Activated CD8-positive, alpha-beta T cell treated with anti-CD3 and anti-CD28 coated beads for 36 hours (primary cell): ENCODE data around the gene BIRC5. TPM values are rescaled to one million over a fixed set of nuclear protein-coding genes. Genes with fewer than 3 reads are reported as not detected.

Experiments
- ATAC-seq: fragments of 200-7000 bp; cut with Tn5 transposase; one replicate; pipeline ENCODE4 v1.10.0; 2021; ENCODE audit warnings: mild to moderate bottlenecking, moderate library complexity
- CTCF ChIA-PET: fragments of 350-600 bp; sonication (Branson Sonifier 250); formaldehyde crosslinking; loops from one replicate; lab custom pipeline; 2021; ENCODE audit warnings: antibody characterized with exemption; lab: Charles Lee
- POLR2A ChIA-PET: fragments of 350-600 bp; sonication (Branson Sonifier 250); formaldehyde crosslinking; loops from one replicate; lab custom pipeline; 2021; ENCODE audit warnings: antibody characterized with exemption; lab: Charles Lee
- DNase-seq: peaks from one replicate; pipeline ENCODE4 v3.0.0-alpha.2; 2020
- H3K27ac Mint-ChIP-seq: one replicate; pipeline ENCODE4 v1.8.0; 2021; ENCODE audit warnings: mild to moderate bottlenecking, mixed read lengths
- H3K27me3 Mint-ChIP-seq: one replicate; pipeline ENCODE4 v1.8.0; 2021; ENCODE audit warnings: mixed read lengths
- H3K36me3 Mint-ChIP-seq: one replicate; pipeline ENCODE4 v1.8.0; 2021; ENCODE audit warnings: low read depth, mixed read lengths
- H3K4me1 Mint-ChIP-seq: one replicate; pipeline ENCODE4 v1.8.0; 2021; ENCODE audit warnings: low read depth, mixed read lengths
- H3K4me3 Mint-ChIP-seq: one replicate; pipeline ENCODE4 v1.8.0; 2021; ENCODE audit warnings: mild to moderate bottlenecking, moderate library complexity, mixed read lengths
- H3K9me3 Mint-ChIP-seq: one replicate; pipeline ENCODE4 v1.8.0; 2021; ENCODE audit warnings: mixed read lengths
- intact Hi-C: fragments of 100-400 bp; cut with micrococcal nuclease; formaldehyde crosslinking; loops from one replicate; pipeline ENCODE4 v1.10.0; 2022
- total RNA-seq, 2 experiments: library from RNA; stranded (reverse); gene quantifications; one replicate each; pipeline ENCODE4 v1.2.3, GENCODE V29; 2021
- TF ChIP-seq, protein P1 (sequence below): fragments of 200-600 bp; IDR thresholded peaks from one replicate; pipeline ENCODE4 v1.8.0; 2022; ENCODE audit warnings: antibody characterized with exemption, mild to moderate bottlenecking

Gene BIRC5
- total RNA-seq, 2 experiments from 2014 or later = 90.6 to 93.7 TPM

DNA sequence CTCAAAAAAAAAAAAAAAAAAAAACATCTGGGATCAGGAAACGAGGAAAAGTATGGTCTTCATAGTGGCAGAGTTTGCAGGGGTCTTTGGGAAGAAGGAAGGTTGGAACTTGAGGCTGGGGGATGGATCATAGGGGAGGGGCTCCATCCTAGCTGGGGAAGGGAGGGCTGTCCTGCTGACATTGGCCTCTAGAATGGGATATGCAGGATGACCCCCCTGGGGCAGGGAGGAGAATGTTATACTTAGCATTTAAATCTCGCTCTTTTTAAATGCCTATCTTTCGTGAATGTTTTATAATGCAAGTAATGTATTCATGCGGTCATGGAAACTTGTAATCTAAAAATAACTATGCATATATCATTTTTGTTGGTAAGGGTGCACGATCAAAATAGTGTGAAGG, 50.5 kb downstream of the BIRC5 start:
- TF ChIP-seq, protein P1, sequence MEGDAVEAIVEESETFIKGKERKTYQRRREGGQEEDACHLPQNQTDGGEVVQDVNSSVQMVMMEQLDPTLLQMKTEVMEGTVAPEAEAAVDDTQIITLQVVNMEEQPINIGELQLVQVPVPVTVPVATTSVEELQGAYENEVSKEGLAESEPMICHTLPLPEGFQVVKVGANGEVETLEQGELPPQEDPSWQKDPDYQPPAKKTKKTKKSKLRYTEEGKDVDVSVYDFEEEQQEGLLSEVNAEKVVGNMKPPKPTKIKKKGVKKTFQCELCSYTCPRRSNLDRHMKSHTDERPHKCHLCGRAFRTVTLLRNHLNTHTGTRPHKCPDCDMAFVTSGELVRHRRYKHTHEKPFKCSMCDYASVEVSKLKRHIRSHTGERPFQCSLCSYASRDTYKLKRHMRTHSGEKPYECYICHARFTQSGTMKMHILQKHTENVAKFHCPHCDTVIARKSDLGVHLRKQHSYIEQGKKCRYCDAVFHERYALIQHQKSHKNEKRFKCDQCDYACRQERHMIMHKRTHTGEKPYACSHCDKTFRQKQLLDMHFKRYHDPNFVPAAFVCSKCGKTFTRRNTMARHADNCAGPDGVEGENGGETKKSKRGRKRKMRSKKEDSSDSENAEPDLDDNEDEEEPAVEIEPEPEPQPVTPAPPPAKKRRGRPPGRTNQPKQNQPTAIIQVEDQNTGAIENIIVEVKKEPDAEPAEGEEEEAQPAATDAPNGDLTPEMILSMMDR = no peak
- Mint-ChIP-seq H3K4me1 (peaks cover 20% of the 10 kb centered on the region), H3K27me3 (no peaks in the 10 kb centered on the region), H3K27ac (peak overlapping the region; percentile 10), H3K4me3 (no peak overlapping the region), H3K36me3 (no peaks in the 10 kb centered on the region), H3K9me3 (no peaks in the 10 kb centered on the region)
- no peak for ATAC-seq
- ChIA-PET POLR2A (interaction anchor here (0.6 kb wide), 1 partner anchor 115 kb away, joined by 3 read pairs; no protein-coding TSS in a partner anchor), CTCF (no interaction called here)
- DNase-seq = no peak
- intact Hi-C loops = no loop called here

DNA sequence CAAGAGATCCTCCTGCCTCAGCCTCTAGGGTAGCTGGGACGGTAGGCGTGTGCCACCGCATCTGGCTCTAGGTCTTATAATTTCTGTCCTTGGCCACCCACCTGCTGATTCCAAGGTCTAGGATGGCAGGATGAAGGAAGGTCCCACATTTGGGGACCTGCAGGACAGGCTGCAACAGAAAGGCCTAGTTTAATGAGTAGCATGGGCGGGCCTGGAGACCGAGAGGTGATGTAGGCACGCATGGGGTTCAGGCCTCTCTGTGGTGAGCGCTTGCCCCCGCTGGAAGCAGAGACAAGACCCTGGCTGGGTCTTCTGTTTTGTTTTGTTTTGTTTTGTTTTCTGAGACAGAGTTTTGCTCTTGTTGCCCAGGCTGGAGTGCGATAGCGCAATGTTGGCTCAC, 51.1 kb downstream of the BIRC5 start:
- ChIA-PET POLR2A (no interaction called here), CTCF (no interaction called here)
- TF ChIP-seq, protein P1 = no peak
- DNase-seq (no peak), ATAC-seq (no peak)
- no peaks in the 10 kb centered on the region for H3K27me3 Mint-ChIP-seq
- H3K27ac Mint-ChIP-seq = no peak overlapping the region
- no peaks in the 10 kb centered on the region for H3K36me3 Mint-ChIP-seq
- intact Hi-C loops = no loop called here
- H3K9me3 Mint-ChIP-seq = no peaks in the 10 kb centered on the region
- no peak overlapping the region for H3K4me3 Mint-ChIP-seq
- peaks cover 15% of the 10 kb centered on the region for H3K4me1 Mint-ChIP-seq

DNA sequence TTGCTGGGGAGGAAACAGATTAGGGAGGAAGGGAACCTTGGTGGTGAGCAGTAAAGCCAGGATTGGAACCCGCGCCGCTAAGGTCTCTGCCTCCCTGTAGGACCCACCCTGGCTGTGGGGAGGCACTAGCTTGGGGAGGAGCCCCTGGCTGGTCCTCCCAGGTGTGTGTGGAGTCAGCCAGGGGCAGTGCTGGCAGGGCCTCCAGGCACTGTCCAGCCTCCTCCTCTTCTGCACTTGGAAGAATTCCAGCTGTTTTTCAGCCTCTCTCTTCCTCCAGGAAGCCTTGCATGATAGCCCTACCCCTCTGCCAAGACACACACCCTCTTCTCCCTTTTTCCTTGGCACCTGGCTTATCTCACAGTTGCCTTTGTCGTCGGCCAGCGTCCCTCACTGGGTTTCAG, 52.2 kb downstream of the BIRC5 start:
- DNase-seq (no peak), ATAC-seq (no peak)
- intact Hi-C loops = no loop called here
- TF ChIP-seq, protein P1 = no peak
- Mint-ChIP-seq H3K9me3 (no peaks in the 10 kb centered on the region), H3K4me3 (no peak overlapping the region), H3K4me1 (peaks cover 15% of the 10 kb centered on the region), H3K27ac (no peak overlapping the region), H3K36me3 (no peaks in the 10 kb centered on the region), H3K27me3 (no peaks in the 10 kb centered on the region)
- ChIA-PET CTCF (no interaction called here), POLR2A (interaction anchor here (0.6 to 1.6 kb wide), 2 partner anchors 10 to 354 kb away, joined by 3 to 10 read pairs; no protein-coding TSS in a partner anchor)

DNA sequence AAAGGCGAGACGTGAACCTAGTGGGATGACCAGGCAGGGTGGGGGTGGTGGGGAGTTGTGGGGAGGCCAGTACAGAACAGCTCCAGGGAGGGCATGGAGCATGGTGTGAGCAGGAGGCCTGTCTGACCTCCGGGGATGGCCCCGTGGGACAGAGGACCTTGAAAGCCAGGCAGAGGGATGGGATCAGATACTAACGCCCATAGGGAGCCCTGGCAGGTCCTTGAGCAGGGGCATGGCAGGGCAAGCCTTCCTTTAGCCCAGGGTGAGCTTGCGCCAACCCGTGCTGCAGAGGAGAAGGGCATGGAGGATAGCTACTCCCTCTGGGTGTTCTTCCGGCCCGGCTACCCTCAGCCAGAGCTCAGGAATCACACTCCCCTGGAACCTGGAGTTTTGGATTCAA, 52.7 kb downstream of the BIRC5 start:
- H3K4me1 Mint-ChIP-seq = peaks cover 18% of the 10 kb centered on the region
- no peaks in the 10 kb centered on the region for H3K36me3 Mint-ChIP-seq
- no peaks in the 10 kb centered on the region for H3K9me3 Mint-ChIP-seq
- intact Hi-C loops = no loop called here
- H3K4me3 Mint-ChIP-seq = no peak overlapping the region
- ATAC-seq (no peak), DNase-seq (no peak)
- TF ChIP-seq, protein P1 = no peak
- CTCF ChIA-PET = no interaction called here
- H3K27me3 Mint-ChIP-seq = no peaks in the 10 kb centered on the region
- H3K27ac Mint-ChIP-seq = no peak overlapping the region
- POLR2A ChIA-PET = interaction anchor here (0.6 to 1.6 kb wide), 2 partner anchors 10 to 354 kb away, joined by 3 to 10 read pairs; no protein-coding TSS in a partner anchor

DNA sequence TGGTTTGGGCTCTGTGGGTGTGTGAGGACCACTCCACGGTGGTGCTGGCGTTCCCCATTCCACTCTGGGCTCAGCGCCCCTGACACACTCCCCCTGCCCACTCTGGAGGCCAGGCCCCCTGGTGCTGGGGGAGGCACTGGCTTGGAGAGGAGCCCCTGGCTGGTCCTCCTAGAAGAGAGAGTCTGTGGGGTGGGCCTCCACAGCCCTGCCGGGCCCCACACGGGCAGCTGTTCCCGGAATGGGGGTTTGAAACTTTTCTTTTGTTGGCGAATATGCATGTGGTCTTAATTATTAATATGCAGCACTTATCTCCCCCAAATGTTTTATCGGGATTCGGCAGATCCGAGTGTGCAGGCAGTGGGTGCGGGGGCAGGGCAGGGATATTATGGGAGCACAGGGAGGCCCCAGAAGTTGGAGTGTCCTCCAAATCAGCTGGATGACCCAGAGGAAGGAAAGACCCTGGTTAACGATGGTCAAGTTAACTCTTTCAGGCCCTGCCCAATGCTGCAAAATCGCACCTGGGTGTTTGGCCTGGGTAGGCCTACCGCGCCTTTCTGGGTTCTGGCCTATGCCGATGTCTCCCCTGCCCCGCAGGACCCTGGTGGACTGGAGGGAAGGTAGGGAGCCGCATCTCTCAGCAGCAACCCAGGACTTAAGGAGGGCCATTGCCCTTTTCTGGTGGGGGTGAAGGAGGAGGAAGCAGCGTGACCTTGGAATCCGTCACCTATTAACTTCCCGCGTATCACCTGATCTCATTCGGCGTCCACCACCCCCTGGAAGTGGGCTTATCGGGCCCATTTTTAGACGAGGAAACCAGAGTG, 53.4 kb downstream of the BIRC5 start:
- TF ChIP-seq, protein P1 = no peak
- ATAC-seq = no peak

More for the DNA sequence above, 53.4 kb downstream of the BIRC5 start:
- Mint-ChIP-seq H3K9me3 (no peaks in the 10 kb centered on the region), H3K36me3 (no peaks in the 10 kb centered on the region), H3K27me3 (no peaks in the 10 kb centered on the region), H3K4me3 (no peak overlapping the region), H3K27ac (no peak overlapping the region), H3K4me1 (peaks cover 22% of the 10 kb centered on the region)
- no peak for DNase-seq
- ChIA-PET CTCF (no interaction called here), POLR2A (interaction anchor here (1.6 kb wide), 1 partner anchor 11 kb away, joined by 10 read pairs; no protein-coding TSS in a partner anchor)
- intact Hi-C loops = no loop called here
